Left cardiac atrium (tissue), 4 donors: ENCODE results near the gene GTF3C1. TPM values are rescaled to one million over a fixed set of nuclear protein-coding genes. Genes with fewer than 3 reads are reported as not detected.

Source experiments
- ATAC-seq, 2 donors: fragments of 200-7000 bp; cut with Tn5 transposase; one replicate each; pipeline ENCODE4 v1.9.1; 2020; ENCODE audit warnings: mild to moderate bottlenecking in 2 of 2, moderate library complexity in 2 of 2
- DNase-seq: peaks from one replicate; pipeline ENCODE4 v3.0.0-alpha.2; 2020
- intact Hi-C, 2 donors: fragments of 100-400 bp; cut with DNase I; formaldehyde crosslinking; loops; one replicate each; pipeline versions ENCODE4 v1.14.1 to v1.15.1; 2022 to 2023
- total RNA-seq, 2 donors: library from RNA; stranded (reverse); fragmentation: NEBNext Ultra II Directional; extraction: Animal tissue kit (Norgen Biotek cat#: 25700); gene quantifications; one replicate each; pipeline ENCODE4 v1.2.1, GENCODE V29; 2021
- donor health status: DM: no; HTN: yes; CAD: no.
- donor health status: DM: no; HTN: yes; CAD: no; lungs with severe emphysema.
- donor health status: DM: yes; HTN: yes; CAD: no.
- donor health status: Dilated cardiomyopathy.

The GTF3C1 gene
- total RNA-seq, 2 donors from 2014 or later: 43.3 to 53.6 TPM

- ATAC-seq (no peak), DNase-seq (no peak)
- intact Hi-C loops: no loop called here
Measured at GRCh38 chr16:27474921-27475320, 74.8 kb downstream of the GTF3C1 start.

- intact Hi-C loops: no loop called here
- ATAC-seq: no peak
- no peak for DNase-seq
Measured at GRCh38 chr16:27474041-27474440, 75.7 kb downstream of the GTF3C1 start.

DNA sequence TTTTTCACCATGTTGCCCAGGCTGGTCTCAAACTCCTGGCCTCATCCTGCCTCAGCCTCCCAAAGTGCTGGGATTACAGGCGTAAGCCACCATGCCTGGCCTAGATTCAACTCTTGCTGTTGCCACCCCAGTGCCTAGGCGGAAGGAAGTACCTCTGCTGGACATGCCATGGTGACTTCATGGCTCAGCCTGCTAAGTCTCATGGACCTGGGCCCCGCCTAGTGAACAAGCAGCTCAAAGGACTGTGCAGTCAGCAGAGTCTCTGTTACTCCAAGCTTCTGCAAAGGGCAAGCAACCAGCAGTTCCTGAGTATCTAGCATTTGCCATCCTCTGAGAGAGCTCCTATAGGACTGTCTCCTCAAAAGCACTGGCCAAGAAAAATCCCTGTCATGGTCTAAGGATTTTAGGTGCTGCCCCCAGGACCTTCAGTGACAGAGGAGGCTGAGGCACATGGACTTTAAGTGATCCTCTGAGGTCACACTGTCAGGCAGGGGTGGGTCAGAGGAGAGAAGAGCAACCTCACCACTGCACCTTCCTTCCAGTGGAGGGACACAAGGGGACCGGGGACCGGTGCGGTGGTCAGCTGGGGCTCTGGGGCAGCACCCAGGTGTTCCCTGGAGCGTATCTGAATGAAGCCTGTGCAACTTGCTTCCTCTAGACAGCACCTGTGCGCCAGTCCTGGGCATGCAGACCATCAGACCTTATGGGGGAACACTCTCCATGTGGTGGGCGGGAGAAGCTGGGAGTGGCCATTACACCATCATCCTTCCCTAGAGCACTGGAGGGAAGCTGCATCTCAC, 76.4 kb downstream of the GTF3C1 start:
- intact Hi-C loops: no loop called here
- ATAC-seq (no peak), DNase-seq (no peak)

DNA sequence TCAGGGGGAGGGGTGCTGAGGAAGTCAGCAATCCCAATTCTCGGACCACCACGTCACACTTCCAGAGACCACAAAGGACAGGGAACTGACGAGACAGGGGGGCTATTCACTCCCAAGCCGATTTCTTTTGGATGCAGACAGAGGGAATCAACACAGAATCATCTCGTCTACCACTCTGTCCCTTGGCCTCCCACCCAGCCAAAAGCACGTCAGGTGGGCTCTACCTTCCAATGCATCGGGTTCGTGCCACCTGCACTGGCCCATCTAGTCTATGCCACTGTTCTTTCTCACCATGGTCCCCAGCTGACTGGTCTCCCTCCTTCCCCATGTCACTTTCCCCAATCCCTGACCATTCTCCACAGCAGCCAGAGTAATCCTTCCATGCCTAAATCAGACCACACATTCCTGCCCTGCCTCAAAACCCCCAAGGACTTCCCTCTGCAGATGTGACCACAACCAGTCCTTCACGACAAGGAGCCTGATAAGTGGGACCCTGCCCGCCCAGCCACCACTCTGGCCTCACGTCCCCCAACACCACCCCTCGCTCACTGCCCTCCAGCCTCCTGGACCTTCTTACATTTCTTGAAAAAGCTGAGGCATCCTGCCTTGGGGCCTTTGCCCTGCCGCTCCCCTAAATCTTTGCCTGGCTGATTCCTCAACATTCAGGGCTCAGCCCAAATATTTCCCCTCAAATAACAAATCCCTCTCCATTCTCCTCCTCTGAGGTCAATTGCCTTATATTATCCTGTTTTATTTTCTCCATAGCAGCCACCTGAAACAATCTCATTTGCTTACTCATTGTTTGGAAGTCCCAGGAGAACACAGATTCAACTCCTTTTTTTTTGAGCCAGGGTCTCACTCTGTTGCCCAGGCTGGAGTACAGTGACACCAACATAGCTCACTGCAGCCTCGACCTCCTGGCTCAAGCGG, 77.4 kb downstream of the GTF3C1 start:
- no peak for DNase-seq
- ATAC-seq: no peak
- intact Hi-C loops: no loop called here

- ATAC-seq: no peak
- DNase-seq: no peak
- intact Hi-C loops: no loop called here
Measured at GRCh38 chr16:27471661-27472060, 78.1 kb downstream of the GTF3C1 start.

GRCh38 chr16:27470567-27471431, 78.9 kb downstream of the GTF3C1 start:
- DNase-seq (peak; percentile 62), ATAC-seq (peak; percentile 41 to 62)
- intact Hi-C loops: no loop called here

GRCh38 chr16:27468941-27469531, 80.7 kb downstream of the GTF3C1 start:
- ATAC-seq (no peak), DNase-seq (no peak)
- intact Hi-C loops: no loop called here

DNA sequence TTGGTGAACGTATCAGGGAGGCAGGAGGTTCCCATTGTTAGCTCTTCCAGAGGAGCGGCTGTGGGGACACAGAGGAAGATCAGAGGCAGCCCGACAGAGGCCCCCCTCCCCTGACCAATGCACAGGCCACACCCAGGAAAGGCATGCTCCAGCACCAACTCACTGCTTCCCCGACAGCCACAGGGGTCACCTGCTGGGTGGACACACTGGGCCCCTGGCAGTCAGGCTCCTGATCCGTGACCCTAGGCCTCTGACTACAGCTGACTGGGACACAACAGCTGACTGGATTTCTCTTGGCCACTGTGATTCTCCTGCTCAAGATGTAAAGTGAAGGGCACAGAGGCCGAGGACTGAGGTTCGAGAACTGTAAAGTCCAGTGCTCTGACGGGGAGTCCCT, 84.2 kb downstream of the GTF3C1 start:
- DNase-seq (no peak), ATAC-seq (no peak)
- intact Hi-C loops: no loop called here

GRCh38 chr16:27464626-27465482, 84.9 kb downstream of the GTF3C1 start:
- no peak for ATAC-seq
- intact Hi-C loops: loop anchor here in 1 of 2 donors (5.0 kb wide), 1 partner anchor 288 kb away; no protein-coding TSS in a partner anchor

DNA sequence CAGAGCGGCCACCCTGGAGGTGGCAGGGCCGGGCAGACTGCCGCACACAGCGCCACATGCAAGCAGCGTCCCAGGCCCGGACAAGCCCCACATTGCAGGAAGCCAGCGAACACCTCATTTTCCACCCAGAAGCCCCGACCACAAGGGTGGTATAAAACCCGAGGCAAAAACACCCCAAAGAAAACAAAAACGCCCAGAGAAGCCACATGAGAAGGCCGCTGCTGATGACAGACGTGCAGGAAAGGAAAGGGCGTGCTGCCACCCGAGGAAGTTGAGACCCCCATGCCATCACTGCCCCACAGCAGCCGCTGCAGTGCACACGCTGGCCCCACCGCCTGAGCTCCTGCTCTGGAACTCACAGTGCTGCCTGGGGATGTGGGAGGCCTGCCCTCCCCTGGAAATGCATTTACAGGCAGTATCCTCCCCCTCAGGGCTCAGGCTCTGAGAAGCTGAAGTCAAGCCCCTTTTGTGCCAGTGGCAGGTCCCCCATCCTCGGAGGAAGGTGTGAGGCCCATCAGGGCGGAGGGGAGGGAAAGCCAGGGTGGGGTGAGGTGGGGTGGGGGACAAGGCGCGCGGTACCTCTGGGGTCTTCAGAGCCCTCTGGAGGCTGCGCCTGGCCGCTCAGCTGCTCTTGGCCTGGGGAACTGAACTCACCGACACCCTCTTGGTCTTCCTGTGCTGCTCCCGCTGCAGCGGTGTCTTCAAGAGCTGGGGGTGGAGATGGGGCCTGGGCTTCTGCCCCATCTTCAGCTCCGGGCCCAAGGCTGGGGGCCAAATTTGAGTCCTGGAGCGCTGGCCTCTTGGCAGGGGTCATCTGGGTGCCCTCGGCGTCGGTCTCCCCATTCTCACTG, 85.7 kb downstream of the GTF3C1 start:
- DNase-seq (no peak), ATAC-seq (no peak)
- intact Hi-C loops: loop anchor here in 1 of 2 donors (5.0 kb wide), 1 partner anchor 287 kb away; no protein-coding TSS in a partner anchor

More at GRCh38 chr16:27464626-27465482, 84.9 kb downstream of the GTF3C1 start:
- no peak for DNase-seq

DNA sequence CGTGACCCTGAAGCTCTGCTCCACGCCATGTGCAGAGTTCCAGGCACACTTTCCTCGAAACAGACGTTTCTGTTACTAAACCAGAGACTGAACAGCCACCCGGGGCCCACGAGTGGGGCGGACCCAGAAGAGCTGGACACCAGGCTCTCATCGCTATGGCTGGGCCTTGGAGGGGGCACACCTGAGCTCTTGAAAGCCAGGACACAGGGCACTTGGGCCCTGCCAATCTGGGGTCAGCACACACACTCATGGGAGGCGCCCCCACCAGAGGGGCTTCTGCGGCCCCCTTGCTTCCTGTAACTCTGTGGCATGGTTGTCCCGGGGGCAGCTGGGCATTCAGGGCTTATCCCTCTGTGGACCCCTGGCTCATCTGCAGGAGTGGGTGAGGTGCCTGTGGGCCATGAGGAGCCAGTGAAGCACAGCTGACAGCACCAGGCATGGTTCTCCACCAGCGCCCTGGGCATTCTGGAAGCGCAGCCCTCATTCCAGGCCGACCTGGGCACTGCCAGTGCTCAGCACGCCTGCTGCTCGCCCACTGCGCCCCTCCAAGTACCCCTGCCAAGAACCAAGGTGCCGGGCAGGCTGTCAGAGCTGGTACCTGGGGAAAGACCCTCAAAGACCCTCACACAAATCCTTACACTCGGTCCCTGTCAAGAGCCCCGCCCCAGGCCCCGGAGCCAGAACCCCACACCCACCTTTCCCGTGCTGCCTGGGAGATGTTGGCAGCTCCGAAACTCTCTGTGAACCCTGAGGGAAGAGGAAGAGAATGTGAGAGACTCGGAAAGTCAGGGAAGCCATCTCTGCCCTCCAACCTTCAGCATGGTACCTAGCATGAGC, 86.6 kb downstream of the GTF3C1 start:
- intact Hi-C loops: loop anchor here in 1 of 2 donors (5.0 kb wide), 1 partner anchor 286 kb away; no protein-coding TSS in a partner anchor
- DNase-seq: no peak
- no peak for ATAC-seq

GRCh38 chr16:27462200-27462845, 87.4 kb downstream of the GTF3C1 start:
- ATAC-seq: no peak
- intact Hi-C loops: loop anchor here in 1 of 2 donors (5.0 kb wide), 1 partner anchor 285 kb away; no protein-coding TSS in a partner anchor
- DNase-seq: no peak

GRCh38 chr16:27461483-27462171, 88.1 kb downstream of the GTF3C1 start:
- ATAC-seq (no peak), DNase-seq (no peak)
- intact Hi-C loops: loop anchor here in 1 of 2 donors (5.0 kb wide), 1 partner anchor 284 kb away; no protein-coding TSS in a partner anchor

GRCh38 chr16:27460663-27461482, 88.8 kb downstream of the GTF3C1 start:
- DNase-seq (no peak), ATAC-seq (peak in 1 of 2 donors; percentile 8)
- intact Hi-C loops: loop anchor here in 1 of 2 donors (5.0 kb wide), 1 partner anchor 284 kb away; no protein-coding TSS in a partner anchor
